ENCODE results near the gene PLK3.
"Not testable (repeated sequence)": the region's sequence is repeated elsewhere in the genome, so short reads cannot be mapped to it uniquely, and the experiment has no call there.

The PLK3 gene

GRCh38 chr1:44829506-44830384 is 29.6 kb downstream of the PLK3 start:
- no peak for DNase-seq

DNA sequence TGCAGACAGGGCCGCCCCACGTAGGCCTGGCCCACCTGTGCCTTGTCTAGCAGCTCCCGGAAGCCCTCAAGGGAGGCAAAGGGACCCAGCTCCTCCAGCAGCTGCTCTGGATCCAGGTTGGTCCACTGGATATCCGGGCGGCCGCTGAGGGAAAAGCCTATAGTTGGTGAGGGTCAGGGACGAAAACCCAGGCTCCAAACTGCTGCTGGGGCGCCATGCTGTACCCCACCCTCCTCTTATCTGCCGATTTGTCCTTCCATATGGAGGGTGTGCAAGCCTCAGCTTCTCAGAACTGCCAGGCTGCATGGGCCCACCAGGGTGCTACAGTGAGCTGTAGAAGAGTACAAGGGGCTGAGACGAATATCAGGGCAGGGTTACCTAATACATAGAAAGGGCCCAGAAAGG is 30.7 kb downstream of the PLK3 start:
- DNase-seq: no peak

DNA sequence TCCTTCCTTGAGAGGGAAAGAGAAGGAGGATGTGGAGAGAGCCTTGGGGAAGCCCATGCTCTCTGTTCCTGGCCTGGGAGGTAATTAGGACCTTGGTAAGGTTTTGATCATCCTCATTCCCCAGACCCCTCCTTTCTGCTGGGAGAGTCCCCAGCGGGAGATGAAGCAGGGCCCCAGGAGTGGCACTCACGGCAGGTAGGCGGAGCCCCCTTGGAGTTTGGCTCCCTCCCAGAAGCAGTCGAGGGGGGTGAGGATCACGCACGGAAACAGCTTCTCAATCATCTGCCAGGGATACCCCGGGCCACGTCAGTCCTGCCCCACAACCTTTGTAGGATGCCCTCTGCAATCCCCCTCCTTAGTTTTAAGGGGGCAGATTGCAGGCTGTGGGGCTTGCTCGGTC is 31.3 kb downstream of the PLK3 start:
- DNase-seq: no peak

DNA sequence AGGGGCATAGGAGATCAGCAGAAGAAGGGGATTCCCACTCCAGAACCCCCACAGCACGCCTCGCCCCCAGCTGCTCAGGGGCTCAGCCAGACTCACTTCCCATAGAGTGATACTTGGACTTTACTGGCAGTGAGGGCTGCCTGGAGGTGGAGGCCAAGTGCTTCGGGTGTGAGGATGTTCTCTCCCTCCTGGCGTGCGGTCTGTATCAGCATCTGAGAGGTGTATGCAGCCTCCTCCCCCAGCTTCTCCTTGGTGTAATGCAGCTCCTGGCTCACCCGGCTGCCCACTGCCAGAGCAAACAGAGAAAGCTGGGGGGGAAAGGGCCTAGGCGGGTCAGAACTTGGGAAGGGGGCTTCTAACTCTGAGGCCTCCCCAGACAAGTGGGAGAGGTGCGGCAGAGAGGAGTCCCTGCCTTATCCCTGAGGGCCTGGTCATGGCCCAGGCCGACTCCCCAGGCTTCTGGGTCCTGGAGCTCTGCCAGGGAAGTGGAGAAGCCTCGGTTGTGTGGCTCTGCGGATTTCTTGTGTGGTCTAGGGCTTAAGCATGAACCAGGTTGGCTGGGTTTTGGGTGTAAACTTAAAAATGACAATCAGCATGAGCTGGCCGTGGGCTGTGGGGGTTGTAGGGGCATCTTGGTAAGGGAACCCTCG is 32.0 kb downstream of the PLK3 start:
- no peak for DNase-seq

GRCh38 chr1:44834328-44834727 is 34.2 kb downstream of the PLK3 start:
- DNase-seq: no peak

DNA sequence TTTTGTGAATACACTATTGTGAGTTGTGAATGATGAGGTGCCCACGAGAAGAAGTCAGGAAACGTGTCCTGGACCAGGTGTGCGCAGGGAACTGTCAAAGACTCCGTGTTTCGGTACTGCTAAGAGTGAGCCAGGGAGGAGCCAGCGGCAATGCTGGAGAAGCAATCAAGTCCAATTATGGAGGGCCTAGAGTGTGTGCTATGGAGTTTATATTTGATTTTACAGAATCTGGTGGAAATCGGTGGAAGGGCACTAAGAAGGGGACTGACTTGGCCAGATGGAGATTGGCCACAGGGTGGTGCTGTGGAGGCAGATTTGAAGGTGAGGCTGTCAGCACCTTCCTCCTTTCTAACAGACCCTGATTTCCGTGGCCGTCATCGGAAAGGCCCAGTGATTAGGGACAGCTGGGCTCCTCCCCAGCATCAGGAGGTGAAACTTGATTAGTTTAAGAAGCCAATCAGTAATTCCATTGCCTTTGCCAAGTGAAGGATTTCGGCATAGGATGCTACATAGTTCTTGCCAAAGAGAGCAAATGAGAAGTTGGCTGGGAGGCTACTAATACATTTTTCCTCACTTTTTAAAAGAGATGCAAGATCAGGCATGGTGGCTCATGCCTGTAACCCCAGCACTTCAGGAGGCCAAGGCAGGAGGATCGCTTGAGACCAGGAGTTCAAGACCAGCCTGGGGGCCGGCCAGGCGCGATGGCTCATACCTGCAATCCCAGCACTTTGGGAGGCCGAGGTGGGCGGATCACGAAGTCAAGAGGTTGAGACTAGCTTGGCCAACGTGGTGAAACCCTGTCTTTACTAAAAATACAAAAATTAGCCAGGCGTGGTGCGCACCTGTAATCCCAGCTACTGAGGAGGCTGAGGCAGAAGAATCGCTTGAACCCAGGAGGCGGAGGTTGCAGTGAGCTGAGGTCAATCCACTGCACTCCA is 35.8 kb downstream of the PLK3 start:
- DNase-seq: peak; percentile 81

- not testable (repeated sequence) for DNase-seq
These were observed 38.1 kb downstream of the PLK3 start for GRCh38 chr1:44838294-44838693.

- DNase-seq: peak; percentile 11
These were observed 39.4 kb downstream of the PLK3 start for GRCh38 chr1:44839576-44839975.

DNA sequence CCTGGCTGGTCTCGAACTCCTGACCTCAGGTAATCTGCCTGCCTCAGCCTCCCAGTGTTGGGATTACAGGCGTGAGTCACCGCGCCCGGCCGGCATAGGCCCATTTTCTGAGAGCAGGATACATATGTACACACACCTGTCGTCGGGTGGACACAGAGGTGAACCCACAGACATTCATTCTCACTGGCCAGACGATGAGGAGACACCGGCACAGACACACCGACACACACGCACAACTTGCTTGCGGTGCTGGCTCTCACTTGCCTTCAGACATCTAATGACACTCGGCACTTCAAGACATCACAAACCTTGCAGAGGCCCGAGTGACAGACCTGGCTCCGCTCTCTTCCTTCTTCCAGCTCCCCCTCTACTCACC is 42.3 kb downstream of the PLK3 start:
- no peak for DNase-seq

GRCh38 chr1:44842862-44843655 is 42.9 kb downstream of the PLK3 start, which contains the start of gene PTCH2:
TSS of gene PTCH2 (minus strand) at chr1:44843253. CDS start at chr1:44842932, 321 bp downstream.
- peak; percentile 70 for DNase-seq

DNA sequence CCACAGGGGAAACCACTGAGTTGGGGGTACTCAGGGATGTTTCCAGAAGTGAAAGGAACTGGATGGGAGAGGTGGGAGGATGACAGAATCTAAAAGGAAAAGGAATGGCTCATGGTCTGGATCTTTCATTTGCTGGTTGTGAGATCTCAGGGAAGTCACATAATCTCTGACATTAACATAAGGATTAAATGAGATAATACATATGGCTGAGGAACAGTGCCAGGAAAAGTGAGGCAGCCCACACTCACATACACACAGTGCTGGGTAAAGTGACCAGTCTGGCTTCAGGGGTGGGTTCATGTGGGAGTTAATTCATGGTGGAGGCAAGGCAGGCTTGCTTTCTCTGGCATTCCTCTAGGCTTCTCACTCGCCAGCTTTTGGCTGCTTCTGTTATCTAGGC is 46.8 kb downstream of the PLK3 start:
- DNase-seq: no peak

- DNase-seq: no peak
These were observed 47.7 kb downstream of the PLK3 start for GRCh38 chr1:44847845-44848244.

DNA sequence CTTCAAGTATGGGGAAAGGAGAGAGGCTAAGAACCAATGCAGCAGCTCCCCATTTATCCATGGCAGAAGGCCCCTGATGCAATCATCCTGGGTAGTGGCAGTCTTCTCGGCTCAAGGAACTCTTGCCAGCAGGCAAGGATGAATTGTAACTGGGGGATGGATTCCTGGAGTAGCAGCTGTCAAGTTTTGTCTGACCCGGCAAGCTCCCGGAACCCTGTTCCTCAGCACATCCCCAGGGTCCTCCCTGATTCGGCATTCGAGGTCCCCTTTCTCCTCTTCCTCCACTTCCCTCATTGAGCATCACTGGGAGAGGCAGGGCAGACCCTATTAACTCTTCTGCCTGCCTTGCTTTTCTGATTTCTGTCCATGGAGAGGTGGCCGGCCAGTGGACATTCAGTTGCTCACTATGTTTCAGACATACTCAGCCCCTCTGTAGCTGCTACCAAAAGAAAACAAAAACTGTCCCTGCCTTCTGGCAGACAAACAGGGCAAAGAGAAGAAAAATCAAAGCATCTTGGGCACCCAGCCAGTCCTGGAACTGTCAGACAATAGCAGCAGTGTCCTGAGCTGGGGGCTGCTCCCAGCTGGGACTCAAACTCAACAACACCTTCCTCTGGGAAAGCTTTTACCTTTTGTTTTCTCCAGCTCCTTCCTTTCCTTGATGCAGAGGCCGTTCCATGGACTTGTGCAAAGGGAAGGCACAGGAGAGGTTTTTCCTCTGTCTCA is 48.4 kb downstream of the PLK3 start:
- DNase-seq: no peak

DNA sequence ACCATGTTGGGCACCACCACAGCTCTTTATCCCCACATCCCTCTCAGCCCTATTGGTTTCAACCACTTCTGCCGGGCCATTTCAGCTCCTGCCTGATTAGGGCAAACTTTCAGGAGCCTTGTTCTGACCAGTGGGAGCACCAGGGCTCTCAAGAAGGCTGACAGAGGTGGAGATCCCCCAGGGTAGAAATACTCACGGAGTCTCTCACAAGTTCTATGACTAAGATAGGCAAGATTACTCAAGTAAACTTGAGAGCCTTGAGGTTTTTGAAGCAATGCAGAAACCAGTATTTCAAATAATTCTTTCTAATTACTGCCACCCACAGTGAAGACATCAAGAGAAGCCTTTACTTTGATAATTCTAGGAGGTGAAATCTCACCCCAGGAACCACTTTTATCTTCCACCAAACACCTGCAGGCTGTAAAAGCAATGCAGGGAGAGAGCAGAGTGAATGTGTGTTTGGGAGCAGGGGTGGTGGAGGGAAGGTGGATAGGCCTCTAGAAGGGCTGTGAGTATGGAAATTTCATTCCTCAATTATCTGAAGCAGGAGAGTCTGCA is 49.5 kb downstream of the PLK3 start:
- no peak for DNase-seq

- no peak for DNase-seq
These were observed 51.1 kb downstream of the PLK3 start for GRCh38 chr1:44851308-44851707.

- DNase-seq: no peak
These were observed 53.0 kb downstream of the PLK3 start for GRCh38 chr1:44853201-44853600.

GRCh38 chr1:44854970-44855369 is 54.8 kb downstream of the PLK3 start:
- DNase-seq: no peak
